WI38 (cell line): ENCODE data around the gene BMAL2.

Source experiments
- H3K4me3 ChIP-seq: 2 replicates; pipeline ENCODE4 v1.5.1; 2011; ENCODE audit warnings: low read depth, mild to moderate bottlenecking, control low read depth, low read length
- CTCF ChIP-seq: IDR thresholded peaks from 2 replicates; pipeline ENCODE4 v1.5.1; 2012; ENCODE audit warnings: low read depth, mild to moderate bottlenecking, control low read depth, low read length

BMAL2 gene

GRCh38 chr12:27355979-27356378 lies 23.3 kb downstream of the BMAL2 start:
- no peak overlapping the region for H3K4me3 ChIP-seq
- TF ChIP-seq CTCF = no peak

- TF ChIP-seq CTCF = no peak
- H3K4me3 ChIP-seq = no peak overlapping the region
Measured at GRCh38 chr12:27359578-27360340, 27.1 kb downstream of the BMAL2 start.

- H3K4me3 ChIP-seq = no peak overlapping the region
Measured at GRCh38 chr12:27361372-27361771, 28.7 kb downstream of the BMAL2 start.

GRCh38 chr12:27366621-27367020 lies 34.0 kb downstream of the BMAL2 start:
- H3K4me3 ChIP-seq = no peak overlapping the region
- TF ChIP-seq CTCF = no peak

More at GRCh38 chr12:27361372-27361771, 28.7 kb downstream of the BMAL2 start:
- TF ChIP-seq CTCF = no peak

- no peak overlapping the region for H3K4me3 ChIP-seq
- no peak for TF ChIP-seq CTCF
Measured at GRCh38 chr12:27367078-27367477, 34.4 kb downstream of the BMAL2 start.

- TF ChIP-seq CTCF = no peak
- no peak overlapping the region for H3K4me3 ChIP-seq
Measured at GRCh38 chr12:27382171-27382795, 49.6 kb downstream of the BMAL2 start.
